CD4-positive, alpha-beta T cell treated with Interleukin-12 subunit alpha and Interleukin-12 subunit beta, for 1 hour (primary cell): ENCODE results near the gene MAMDC2.
A peak's percentile ranks its signal among the peaks of the same experiment; 100 is the strongest.

ENCODE experiments used
- DNase-seq: peaks from one replicate; pipeline ENCODE4 v3.0.0-alpha.2; 2020

MAMDC2 gene

DNA sequence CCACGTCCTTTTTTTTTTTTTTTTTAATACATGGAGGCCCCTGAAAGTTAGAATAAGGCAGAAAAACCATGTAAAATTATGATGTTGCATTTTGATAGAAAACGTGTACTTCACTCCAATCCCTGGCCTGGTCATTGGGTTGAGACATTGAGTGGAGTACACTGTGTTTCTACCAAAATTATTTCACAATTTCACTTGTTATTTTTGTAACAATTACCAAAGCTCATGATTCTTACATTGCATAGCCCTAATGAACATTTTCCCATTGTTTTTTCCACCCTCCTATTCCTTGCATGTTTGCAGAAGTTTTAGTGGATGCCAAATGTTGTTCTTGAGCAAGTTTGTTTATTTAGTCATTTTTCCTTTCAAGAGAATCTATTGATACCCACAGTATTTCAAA, 21.9 kb downstream of the MAMDC2 start:
- no peak for DNase-seq

- DNase-seq, result no peak
Measured at GRCh38 chr9:70066418-70066817, 22.8 kb downstream of the MAMDC2 start.

DNA sequence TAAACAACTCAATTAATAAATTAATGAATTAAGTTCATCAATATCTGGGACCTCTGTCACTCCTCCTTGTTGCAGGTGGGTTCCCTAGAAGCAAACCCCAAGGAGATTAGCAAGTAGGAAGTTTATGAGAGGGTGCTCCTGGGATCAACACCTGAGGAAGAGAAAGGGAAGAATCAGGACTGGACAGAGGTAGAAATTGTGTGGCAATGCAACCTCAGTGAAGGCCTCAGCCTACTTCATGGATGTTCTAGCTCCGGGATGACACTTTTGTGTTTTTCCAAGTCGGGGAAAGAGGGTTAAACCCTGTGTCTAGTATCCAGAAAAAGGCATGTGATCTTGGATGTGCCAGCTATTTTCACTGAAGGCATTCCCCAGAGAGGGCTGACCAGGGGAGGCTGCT, 23.2 kb downstream of the MAMDC2 start:
- DNase-seq, result no peak

- DNase-seq, result no peak
Measured at GRCh38 chr9:70069704-70070103, 26.1 kb downstream of the MAMDC2 start.

GRCh38 chr9:70073193-70073592, 29.5 kb downstream of the MAMDC2 start:
- no peak for DNase-seq

DNA sequence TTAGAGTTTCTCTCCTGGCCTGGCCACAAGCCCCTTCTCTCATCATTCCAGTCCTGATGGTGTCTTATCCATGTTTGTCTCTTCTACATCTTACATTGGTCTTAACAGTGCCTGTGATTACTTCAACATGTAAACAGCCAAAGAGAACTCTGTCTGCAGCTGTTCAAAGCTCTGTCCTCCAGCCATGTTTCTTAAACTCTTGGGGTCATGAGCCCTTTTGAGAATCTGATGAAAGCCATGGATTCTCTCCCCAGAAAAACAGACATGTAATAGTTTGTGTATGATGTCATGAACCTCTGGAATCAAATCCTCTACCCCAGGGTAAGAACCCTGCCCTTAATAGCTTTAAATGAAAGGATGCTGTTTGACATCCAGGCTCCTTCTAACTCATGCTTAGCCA, 30.1 kb downstream of the MAMDC2 start:
- no peak for DNase-seq

GRCh38 chr9:70076678-70077077, 33.0 kb downstream of the MAMDC2 start:
- DNase-seq, result no peak

DNA sequence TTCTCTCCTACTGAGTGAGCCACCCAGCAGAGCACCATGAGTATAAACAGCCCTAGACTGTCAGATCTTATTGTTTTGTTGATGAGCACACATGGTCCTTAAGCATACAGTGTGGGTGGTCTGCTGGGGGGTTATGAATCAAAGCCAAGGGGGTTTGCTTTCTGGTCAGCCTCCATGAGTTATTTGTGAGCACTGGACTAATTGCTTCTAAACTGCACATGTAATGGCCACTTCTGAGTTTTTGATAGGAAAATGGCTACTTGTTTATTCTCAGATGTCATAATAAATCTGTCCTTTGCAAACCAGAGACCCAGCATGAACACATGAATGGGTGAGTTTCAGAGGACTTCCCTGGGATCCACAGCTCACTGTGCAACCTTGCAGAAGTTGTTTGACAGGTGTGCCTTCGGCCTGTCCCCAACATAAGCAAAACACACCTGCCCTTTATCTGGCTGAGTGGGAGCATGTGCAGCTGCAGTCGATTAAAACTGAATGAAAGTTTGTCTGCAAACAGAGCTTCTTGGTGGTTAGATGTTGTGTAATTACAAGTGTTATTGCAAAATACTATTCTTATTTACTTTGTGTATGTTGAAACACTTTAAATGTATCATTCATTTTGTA, 35.9 kb downstream of the MAMDC2 start:
- no peak for DNase-seq

GRCh38 chr9:70080481-70081119, 37.0 kb downstream of the MAMDC2 start:
- DNase-seq, result no peak

DNA sequence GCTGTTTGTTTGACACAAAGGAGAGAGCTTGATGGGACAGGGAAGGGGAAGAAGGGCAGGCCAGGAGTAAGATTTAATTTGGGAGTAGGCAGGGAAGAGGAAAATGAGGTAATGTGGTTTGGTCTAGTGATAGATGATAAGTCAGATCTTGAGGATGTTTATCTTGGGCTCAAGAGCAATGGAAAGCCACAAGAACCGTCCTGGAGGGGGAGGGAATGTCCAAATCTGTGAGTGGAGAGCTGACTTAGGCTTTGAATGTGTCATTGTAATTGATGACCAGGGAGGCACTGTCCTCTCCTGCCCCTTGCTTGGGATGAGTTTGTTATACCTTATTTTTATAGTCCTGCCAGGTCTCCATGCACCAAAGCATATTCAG, 37.5 kb downstream of the MAMDC2 start:
- DNase-seq, result no peak

- DNase-seq, result no peak
Measured at GRCh38 chr9:70083429-70083828, 39.8 kb downstream of the MAMDC2 start.

- no peak for DNase-seq
Measured at GRCh38 chr9:70085241-70085640, 41.6 kb downstream of the MAMDC2 start.

DNA sequence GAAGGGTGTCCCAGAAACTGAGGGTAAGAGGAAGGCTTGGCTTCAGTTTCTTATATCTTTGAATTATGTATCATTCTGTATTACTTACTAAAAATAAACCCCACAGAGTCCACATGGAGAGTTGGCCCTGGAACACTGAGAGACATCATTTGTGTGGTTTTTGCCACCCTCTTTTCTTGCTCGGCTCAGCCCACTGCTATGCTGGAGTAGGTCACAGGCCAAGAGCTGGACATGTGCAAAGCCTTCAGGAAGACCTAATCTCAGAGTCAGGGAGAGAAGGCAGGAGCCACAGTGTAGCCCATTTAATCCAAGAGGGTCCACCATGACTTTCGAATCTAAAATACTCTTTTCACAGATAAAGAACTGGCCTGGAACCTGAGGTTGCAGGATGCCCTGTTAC, 47.5 kb downstream of the MAMDC2 start:
- no peak for DNase-seq

GRCh38 chr9:70091572-70091971, 47.9 kb downstream of the MAMDC2 start:
- no peak for DNase-seq

DNA sequence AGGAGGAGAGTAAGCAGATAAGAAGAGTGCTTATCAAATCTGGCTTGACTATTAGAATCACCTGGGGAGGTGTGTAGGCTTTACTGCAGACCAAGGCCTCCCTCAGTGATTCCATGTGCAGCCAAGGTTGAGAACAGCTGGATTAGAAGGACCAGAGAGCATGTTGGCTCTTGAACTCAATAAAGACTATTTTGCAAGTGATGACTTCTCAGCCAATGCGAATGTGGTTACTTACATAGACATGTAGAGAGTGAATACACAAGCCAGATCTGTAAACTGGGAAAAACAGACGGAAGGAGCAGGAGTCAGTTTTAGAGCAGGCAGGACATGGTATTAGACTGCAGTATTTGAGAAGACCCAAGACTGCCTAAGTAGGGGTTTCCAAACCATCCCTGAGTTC, 48.5 kb downstream of the MAMDC2 start:
- no peak for DNase-seq

DNA sequence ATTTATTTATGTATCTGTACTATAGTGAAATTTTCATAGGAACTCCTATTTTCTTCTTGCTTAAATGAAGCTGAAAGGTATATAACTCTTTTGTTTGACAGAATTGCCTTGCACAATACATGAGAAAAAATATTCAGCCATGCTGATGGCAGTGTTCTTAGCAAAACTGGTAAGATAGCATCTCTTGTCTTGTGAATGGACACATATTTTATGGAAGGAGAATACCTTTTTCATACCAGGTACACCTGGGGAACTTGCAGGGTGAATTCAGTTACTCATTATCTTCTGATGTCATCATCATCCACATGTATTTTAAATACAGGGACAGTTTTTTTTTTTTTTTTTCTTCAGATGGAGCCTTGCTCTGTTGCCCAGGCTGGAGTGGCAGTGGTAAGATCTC, 49.4 kb downstream of the MAMDC2 start:
- DNase-seq, result no peak

GRCh38 chr9:70093944-70094343, 50.3 kb downstream of the MAMDC2 start:
- DNase-seq, result peak; percentile 9

GRCh38 chr9:70094747-70095146, 51.1 kb downstream of the MAMDC2 start:
- DNase-seq, result no peak

- DNase-seq, result no peak
Measured at GRCh38 chr9:70097187-70097586, 53.5 kb downstream of the MAMDC2 start.

DNA sequence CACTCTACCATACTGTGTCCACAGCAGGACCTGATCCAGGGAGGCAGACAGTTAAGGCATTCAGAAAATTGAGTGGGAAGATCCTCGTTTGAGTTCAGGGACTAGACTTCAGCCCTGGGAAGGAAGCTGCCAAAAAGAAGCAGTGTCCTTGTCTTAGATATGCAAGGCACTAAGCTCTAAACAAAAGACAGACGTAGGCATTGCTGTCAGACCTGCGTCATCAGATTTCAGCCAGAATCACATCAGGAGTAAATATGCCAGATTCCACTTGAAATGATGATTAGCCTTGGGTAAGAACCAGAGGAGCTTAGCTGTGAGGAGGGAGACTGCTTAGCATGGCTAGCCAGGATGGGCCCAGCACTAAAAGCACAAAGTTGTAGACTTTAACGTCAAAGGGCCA, 56.7 kb downstream of the MAMDC2 start:
- no peak for DNase-seq

DNA sequence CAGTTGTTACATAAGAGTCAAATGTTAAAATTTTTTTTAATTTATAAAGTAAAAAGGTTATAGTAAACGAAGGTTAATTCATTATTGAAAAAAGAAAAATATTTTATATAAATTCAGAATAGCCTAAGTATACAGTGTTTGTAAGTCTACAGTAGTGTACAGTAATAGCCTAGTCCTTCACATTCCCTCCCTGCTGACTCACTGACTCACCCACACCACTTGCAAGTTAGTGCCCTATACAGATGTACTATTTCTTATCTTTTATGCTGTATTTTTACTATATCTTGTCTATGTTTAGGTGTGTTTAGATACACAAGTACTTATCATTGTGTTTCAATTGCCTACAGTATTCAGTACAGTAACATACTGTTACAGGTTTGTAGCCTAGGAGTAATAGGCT, 57.6 kb downstream of the MAMDC2 start:
- DNase-seq, result no peak

GRCh38 chr9:70105147-70105546, 61.5 kb downstream of the MAMDC2 start:
- DNase-seq, result no peak

DNA sequence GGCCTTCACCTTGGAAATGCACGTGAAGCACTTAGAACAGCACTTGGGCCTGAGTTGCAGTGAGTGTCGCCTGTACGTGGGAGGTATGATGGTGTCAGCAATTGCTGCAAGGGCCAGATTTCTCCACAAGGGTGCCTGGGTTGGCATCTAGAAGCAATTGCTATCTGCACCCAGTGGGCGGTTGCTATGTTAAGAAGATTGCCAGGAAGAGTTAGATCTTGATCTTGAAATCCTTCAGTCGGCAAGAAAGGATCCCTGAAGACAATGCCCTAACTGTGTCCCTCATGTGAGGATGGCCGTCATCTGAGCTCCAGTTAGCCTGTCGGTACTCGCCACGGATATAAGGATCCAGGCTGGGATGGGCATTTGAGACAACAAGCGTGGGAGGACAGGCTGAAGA, 62.9 kb downstream of the MAMDC2 start:
- DNase-seq, result no peak

DNA sequence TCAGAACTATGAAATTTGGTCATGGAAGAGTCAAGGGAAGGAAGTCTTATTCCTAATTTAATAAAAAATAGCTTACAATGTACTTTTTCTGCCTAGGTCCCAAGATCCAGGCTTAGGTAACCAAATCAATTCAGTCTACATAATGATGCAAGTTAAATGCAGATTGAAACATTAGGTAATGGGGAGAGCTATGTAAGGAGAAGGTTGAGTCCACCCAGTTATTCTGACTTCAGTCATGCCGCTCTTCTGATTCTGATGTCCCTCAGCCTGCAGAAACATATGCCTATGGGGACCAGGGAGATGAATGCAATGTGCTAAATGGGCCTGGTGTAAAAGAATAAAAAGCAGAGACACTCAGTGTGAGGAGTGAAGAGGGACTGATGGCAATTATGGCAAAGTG, 63.9 kb downstream of the MAMDC2 start:
- DNase-seq, result no peak

DNA sequence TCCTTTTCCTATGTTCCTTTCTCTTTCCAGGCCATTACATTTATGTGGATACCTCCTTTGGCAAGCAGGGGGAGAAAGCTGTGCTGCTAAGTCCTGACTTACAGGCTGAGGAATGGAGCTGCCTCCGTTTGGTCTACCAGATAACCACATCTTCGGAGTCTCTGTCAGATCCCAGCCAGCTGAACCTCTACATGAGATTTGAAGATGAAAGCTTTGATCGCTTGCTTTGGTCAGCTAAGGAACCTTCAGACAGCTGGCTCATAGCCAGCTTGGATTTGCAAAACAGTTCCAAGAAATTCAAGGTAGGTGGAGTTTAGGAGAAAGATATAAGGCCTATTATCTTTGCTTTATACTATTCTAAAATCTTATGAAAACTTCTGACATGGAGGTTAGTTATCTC, 64.5 kb downstream of the MAMDC2 start:
- no peak for DNase-seq
